Cardiac fibroblast (primary cell): Measurements from ENCODE around the gene EIF4EBP3.

Experiments used
- DNase-seq, 2 donors: peaks; one replicate each; pipeline versions ENCODE4 v3.0.0 to v3.0.0-alpha.2; 2010; ENCODE audit warnings: low read depth in 2 of 2
- H3K4me3 ChIP-seq, 2 donors: replicated peaks in 1 of 2; 1 replicate in 1 of 2; 2 replicates in 1 of 2; pipeline ENCODE4 v1.5.1; 2011; ENCODE audit warnings: low read depth in 2 of 2, low read length in 2 of 2, mild to moderate bottlenecking in 2 of 2, moderate library complexity in 1 of 2
- TF ChIP-seq, protein P1 (sequence below): IDR thresholded peaks from one replicate; pipeline ENCODE4 v1.5.1; 2011; ENCODE audit warnings: low read depth, mild to moderate bottlenecking, low read length, inconsistent platforms

EIF4EBP3 gene

DNA sequence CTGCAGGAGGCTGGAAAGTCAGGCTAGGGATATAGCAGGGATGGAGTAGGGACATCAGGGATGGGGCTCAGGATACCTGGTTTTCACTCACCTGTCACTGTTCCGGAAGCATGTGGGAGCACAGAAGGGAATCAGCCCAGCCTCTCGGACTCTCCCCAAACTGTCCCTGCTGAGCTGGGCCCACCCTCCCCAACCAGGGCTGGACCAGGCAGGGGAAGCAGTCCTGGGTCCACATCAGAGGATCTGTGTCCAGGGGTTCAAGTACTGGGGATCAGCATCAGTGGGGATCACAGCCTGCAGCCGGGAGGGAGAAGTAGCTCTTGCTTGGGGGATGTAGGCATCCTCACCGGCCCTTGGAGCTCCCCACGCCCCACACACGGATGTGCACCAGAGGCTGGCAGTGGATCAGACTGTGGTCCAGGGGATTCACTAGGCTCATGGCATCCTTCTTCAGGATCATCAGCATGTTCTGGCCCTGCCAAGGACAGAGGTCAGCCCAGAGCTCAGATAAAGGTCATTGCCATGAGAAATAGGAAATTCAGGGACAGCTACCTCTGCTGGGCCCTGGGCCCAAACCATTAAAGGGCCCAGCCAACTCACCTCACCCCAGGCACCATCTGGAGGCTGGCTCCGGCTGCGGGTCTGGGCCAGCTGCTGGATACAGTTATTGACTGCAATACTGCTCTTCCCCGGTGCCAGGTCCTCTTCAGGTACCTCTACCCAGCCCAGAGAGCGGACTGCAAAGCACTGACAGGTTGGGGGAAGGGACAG lies 14.5 kb downstream of the EIF4EBP3 start:
- no peak for DNase-seq
- TF ChIP-seq, protein P1, sequence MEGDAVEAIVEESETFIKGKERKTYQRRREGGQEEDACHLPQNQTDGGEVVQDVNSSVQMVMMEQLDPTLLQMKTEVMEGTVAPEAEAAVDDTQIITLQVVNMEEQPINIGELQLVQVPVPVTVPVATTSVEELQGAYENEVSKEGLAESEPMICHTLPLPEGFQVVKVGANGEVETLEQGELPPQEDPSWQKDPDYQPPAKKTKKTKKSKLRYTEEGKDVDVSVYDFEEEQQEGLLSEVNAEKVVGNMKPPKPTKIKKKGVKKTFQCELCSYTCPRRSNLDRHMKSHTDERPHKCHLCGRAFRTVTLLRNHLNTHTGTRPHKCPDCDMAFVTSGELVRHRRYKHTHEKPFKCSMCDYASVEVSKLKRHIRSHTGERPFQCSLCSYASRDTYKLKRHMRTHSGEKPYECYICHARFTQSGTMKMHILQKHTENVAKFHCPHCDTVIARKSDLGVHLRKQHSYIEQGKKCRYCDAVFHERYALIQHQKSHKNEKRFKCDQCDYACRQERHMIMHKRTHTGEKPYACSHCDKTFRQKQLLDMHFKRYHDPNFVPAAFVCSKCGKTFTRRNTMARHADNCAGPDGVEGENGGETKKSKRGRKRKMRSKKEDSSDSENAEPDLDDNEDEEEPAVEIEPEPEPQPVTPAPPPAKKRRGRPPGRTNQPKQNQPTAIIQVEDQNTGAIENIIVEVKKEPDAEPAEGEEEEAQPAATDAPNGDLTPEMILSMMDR: no peak
- H3K4me3 ChIP-seq: no peak overlapping the region

DNA sequence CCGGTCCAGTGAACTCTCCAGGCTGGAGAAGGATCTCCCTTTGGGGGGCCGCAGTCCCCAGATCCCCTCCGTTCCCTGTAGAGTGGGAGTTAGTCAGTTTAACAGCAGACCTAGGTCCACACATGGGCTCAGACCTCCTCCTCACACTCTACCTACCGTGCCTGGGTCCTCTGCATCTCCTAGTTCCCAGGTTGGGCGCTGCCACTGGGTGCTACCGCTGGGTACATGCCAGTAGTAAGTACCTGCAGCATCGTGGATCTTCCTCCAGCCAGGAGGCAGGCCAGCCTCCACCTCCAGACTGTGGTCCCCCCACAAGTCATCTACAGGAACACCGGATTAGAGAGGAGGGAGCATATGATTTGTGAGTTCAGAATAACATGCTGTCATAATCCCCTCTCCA lies 16.1 kb downstream of the EIF4EBP3 start:
- TF ChIP-seq, protein P1: no peak
- H3K4me3 ChIP-seq: peak overlapping the region; percentile 90 to 95
- DNase-seq: no peak

DNA sequence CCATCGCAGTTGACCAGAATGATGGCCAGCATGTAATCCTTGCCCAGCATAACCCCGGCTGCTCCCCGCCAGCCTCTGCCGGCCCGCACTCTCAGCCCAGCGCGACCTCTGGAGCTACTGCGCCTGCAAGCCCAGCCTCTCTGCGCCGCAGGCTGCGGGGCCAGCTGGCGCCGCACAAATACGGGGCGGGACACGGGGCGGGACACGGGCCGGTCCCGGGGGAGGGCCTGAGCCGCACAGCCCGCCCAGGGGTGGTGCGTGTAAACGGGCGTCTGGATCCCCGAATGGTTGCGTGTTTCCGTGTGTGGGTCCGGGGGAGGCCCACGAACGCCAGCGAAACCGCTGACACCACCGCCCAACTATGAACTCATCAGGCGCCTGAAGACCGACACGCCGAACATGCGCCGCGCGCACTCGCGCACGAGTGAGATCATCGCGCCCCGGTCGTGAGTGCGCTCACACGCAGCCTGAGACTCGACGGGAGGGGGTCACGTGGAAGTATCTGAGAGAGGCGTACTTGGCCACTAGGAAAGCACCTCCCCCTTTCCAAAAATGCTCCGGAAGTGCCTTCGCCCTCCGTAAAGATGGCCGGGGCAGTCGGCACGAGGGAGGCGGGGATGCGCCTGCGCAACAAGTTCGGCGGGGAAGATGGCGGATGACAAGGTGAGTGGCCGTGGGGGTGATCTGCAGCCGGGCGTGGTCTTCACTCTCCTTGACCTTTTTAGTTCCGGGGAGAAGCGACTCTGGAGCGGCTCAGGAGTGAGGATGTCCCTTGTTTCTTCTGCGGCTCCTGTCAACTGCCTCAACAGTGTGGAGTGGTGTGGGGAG lies 16.9 kb downstream of the EIF4EBP3 start, which contains the start of the genes APBB3 and SLC35A4:
Gene APBB3 (minus strand): TSS at position 403 of the 828 bp plus-strand sequence. CDS start 353 bp downstream, at position 50.
Gene SLC35A4 (plus strand): TSS at position 633 of the 828 bp plus-strand sequence. CDS start 2,342 bp downstream, outside the sequence.
- peak; percentile 99 to 100 for DNase-seq
- TF ChIP-seq, protein P1: no peak

DNA sequence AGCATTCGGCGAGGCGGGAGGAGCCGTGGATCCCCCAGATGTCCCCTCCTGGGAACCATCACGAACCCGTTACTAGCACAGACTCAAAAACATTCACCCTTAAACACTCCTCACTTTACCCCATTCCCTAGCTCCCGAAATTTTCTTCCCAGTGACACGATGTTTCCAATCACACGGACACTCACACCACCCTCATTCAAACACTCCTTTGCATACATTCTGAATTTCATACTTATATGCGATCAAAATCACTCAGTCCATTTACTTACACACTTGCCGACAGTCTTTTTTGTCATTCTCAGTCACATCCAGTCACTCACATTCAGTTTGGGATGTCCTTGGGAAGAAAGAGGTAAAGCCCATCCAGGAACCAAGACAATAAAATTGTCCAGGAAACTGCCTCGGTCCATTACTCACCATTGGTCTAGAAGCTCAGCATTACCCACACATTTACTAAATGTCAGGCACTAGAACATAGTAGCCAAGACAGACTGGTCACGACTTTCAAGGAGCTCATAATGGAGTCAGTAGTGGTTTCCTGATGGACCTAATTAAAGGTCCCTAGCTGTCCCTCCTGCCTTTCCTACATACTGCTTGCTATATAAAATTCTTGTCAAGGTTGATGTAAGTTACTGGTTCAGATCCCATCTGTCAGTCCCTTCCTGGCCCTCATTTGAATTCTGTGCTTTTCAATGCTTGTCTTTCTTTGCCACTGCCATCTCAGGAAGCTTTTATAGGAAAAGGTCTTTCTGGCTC lies 17.7 kb downstream of the EIF4EBP3 start:
- TF ChIP-seq, protein P1: no peak
- H3K4me3 ChIP-seq: peak overlapping the region; percentile 90 to 95
- DNase-seq: peak in 1 of 2 donors; percentile 55

More for the DNA sequence above, 16.9 kb downstream of the EIF4EBP3 start, which contains the start of the genes APBB3 and SLC35A4:
- H3K4me3 ChIP-seq: peak within 1 kb of the TSS; percentile 90 to 95

DNA sequence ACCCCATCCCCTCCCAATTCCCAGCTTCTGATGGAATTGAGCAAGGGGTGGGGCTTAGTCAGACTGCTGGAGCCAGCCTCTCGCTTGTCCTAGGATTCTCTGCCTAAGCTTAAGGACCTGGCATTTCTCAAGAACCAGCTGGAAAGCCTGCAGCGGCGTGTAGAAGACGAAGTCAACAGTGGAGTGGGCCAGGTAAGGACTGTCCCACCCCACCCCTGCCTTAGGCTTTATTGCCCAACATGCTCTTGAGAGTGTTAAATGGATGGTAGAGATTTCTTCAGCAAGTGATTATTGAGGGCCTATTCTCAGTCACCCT lies 18.3 kb downstream of the EIF4EBP3 start:
- peak; percentile 34 to 46 for DNase-seq
- peak overlapping the region; percentile 90 to 95 for H3K4me3 ChIP-seq
- TF ChIP-seq, protein P1: no peak

DNA sequence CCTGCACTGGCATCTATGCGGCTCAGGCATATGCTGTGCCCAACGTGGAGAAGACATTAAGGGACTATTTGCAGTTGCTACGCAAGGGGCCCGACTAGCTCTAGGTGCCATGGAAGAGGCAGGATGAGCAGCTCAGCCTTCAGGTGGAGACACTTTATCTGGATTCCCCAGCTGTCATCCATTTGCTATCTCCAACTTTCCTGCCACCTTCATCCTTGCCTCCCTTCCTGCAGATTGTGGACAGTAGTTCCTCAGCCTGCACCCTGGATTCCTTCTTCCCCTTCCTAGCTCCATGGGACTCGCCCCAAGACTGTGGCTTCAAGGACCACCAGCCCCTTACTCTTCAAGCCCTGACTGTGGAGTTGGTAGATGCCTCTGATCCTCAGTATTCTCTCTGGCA lies 19.2 kb downstream of the EIF4EBP3 start:
- TF ChIP-seq, protein P1: no peak
- DNase-seq: no peak
- no peak overlapping the region for H3K4me3 ChIP-seq
